ENCODE results near the gene HDDC3.

HDDC3 gene

GRCh38 chr15:90953947-90954711 lies 21.8 kb upstream of the HDDC3 start:
- no peak for DNase-seq

DNA sequence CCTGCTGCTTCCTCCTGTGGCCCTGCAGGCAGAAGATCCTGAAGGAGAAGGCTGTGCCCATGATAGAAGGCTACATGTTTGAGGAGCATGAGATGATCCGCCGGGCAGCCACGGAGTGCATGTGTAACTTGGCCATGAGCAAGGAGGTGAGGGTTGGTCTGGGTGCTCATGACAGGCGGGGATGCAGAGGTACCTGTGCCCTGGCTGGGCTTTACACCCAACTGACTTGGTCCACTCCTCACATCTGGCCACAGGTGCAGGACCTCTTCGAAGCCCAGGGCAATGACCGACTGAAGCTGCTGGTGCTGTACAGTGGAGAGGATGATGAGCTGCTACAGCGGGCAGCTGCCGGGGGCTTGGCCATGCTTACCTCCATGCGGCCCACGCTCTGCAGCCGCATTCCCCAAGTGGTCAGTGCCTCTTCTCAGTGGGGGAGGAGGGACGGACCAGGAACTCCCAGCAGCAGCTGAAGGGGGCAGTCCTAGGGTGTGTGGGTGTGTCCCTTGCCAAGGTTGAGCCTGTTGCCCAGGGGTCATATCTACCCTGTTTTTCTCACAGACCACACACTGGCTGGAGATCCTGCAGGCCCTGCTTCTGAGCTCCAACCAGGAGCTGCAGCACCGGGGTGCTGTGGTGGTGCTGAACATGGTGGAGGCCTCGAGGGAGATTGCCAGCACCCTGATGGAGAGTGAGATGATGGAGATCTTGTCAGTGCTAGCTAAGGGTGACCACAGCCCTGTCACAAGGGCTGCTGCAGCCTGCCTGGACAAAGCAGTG lies 20.7 kb upstream of the HDDC3 start:
- no peak for DNase-seq

DNA sequence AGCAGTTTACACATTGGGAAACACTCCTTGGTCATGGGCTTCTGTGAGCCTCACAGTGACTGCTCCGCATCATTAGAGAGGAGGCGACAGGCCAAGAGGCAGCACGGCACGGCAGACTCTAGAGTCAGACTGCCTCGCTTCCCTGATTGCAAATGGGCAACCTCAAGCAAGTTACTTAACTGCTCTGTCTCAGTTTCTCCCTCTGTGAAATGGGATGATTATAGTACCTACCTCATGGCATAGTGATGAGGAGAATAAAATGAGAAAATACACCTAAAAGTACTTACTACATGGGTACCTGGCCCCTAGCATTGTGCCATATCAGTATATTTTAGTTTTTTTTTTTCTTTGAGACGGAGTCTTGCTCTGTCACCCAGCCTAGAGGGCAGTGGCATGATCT lies 18.3 kb upstream of the HDDC3 start:
- DNase-seq, result no peak

DNA sequence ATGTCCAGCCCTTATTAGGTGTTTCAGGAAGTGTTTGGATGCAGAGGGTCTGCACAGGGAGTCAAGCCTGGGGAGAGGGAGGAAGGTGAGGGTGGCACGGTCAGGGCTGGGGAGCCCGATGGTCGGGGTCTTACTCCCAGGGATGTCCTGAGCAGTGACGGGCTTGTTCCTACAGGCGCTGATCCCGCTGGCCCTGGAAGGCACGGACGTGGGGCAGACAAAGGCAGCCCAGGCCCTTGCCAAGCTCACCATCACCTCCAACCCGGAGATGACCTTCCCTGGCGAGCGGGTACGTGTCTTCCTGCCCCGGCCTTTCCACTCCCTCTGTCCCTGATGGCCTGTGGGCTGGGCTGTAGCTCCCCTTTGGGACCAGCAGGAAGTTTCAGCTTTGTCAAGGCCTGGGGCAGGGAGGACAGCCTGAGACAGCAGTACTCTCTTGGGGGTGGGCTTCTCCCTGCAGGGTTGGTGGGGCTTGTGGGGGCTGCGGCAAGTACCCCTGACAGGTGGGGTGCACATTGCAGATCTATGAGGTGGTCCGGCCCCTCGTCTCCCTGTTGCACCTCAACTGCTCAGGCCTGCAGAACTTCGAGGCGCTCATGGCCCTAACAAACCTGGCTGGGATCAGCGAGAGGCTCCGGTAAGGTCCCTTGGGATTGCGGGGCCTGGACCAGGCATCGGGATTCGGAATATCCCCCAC lies 17.8 kb upstream of the HDDC3 start:
- no peak for DNase-seq

- no peak for DNase-seq
These were observed 16.2 kb upstream of the HDDC3 start for GRCh38 chr15:90948506-90948905.

GRCh38 chr15:90947577-90948357 lies 15.4 kb upstream of the HDDC3 start:
- no peak for DNase-seq

DNA sequence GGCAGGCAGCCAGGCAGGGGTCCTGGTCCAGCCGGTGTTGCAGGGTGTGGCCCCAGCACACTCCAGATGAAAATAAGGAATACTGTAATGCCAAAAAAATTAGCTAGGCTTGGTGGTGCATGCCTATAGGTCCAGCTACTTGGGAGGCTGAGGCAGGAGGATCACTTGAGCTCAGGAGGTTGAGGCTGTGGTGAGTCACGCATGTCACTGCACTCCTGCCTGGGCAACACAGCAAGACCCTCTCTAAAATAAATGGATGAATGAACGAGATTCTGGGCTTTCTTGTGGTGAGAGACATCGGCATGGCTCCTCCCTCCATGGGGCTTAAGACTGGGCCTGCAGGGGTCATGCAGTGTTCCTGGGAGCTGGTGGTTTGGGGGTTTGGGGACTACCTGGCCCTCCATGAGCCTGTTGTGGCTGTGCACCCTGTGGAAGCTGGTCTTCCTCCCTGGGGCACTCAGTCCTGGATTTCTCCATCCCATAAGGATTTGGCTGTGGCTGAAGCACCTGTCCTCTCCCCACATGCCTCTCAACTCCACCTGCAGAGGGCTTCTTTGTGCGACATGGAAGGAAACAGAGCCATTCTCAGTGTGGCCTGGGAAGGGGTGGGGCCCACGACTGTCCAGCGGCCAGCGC lies 14.7 kb upstream of the HDDC3 start:
- DNase-seq, result no peak

GRCh38 chr15:90946538-90946937 lies 14.2 kb upstream of the HDDC3 start:
- no peak for DNase-seq

DNA sequence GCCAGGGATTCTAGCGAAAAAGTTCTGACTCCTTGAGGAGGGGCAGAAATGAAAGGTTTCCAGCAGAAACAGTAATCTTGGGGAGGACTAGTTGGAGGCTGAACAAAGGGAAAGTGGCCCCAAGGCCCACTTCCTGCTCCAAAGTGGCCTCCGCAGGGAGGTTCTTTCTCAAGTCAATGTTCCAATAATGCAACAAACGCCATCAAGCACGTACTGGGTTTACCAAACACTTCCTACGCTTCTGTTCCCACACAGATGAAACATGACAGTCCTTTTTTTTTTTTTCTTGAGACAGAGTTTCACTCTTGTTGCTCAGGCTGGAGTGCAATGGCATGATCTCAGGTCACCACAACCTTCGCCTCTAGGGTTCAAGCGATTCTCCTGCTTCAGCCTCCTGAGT lies 12.7 kb upstream of the HDDC3 start:
- DNase-seq, result no peak

DNA sequence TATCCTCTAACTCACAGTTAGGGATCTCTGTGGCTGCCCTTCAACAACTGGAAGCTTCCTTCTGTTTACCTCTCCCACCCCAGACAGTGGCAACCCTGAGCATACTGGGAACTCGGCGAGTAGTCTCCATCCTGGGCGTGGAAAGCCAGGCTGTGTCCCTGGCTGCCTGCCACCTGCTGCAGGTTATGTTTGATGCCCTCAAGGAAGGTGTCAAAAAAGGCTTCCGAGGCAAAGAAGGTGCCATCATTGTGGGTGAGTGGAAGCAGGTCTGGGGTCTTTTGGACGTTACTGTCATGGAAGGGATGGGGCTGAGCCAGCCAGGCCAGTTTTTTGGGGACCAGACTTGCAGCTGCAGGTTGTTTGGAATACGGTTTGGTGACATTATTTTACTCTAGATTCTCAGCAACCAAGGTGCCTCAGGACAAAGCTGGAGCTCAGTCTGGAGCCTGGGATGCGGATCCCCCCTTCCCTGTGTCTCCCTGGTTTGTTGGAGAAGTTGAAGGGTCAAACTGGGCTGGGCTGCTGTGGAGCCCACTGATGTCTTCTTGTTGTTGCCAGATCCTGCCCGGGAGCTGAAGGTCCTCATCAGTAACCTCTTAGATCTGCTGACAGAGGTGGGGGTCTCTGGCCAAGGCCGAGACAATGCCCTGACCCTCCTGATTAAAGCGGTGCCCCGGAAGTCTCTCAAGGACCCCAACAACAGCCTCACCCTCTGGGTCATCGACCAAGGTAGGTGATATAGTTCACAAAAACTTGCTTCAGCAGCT lies 10.2 kb upstream of the HDDC3 start:
- no peak for DNase-seq

- no peak for DNase-seq
These were observed 8.7 kb upstream of the HDDC3 start for GRCh38 chr15:90941038-90941437.

DNA sequence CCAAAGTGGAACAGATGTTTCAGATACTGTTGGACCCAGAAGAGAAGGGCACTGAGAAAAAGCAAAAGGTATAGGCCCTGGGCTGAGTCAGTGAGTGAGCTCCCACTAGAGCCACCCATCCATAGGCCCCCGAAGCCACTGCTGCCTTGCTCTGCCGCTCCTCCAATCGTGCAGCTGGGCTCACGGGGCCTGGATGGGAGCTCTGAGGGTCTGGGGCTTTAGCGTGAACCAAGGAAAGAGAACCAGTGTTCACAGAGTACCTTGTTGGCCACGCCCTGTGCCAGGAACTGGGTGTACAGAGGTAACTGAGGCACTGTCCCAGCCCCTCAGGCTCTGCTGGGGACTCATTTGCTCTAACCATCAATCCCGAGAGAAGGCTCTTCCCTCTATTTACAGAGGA lies 7.4 kb upstream of the HDDC3 start:
- no peak for DNase-seq

GRCh38 chr15:90938261-90938660 lies 5.9 kb upstream of the HDDC3 start:
- DNase-seq, result no peak

- DNase-seq, result no peak
These were observed 4.5 kb upstream of the HDDC3 start for GRCh38 chr15:90936823-90937222.

DNA sequence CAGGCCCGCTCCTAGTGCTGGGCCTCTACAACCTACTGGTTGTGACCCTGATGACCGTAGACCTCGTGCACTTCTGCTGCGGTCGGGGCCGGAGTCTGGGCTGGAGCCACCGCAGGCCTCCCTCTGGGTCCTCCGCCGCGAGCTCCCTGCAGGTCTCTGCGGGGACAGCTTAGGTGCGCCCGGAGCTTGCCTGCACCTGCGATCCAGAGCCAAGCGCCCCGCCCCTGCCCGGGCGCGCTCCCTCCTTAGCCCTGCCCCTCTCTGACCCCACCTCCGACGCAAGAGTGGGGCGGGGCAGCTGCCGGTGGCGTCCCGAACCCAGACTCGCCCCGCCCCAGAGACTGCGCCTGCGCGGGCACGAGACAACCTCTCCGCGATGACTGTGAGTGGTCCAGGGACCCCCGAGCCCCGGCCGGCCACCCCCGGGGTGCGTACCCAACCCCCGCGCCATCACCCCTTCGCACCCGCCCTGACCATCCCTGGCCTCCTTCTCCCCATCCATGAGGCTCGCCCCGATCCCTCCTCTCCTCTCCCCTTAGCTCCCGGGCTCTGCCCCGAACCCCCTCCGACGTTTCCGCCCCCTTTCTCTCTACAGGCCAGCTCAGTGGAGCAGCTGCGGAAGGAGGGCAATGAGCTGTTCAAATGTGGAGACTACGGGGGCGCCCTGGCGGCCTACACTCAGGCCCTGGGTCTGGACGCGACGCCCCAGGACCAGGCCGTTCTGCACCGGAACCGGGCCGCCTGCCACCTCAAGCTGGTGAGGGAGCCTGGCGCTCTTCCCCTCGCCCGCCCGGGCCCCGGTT lies 2.8 kb upstream of the HDDC3 start, which contains the start of gene UNC45A:
Gene UNC45A (plus strand): TSS at position 337 of the 803 bp plus-strand sequence. CDS start 40 bp downstream, at position 377.
- DNase-seq, result peak; percentile 83 to 89

DNA sequence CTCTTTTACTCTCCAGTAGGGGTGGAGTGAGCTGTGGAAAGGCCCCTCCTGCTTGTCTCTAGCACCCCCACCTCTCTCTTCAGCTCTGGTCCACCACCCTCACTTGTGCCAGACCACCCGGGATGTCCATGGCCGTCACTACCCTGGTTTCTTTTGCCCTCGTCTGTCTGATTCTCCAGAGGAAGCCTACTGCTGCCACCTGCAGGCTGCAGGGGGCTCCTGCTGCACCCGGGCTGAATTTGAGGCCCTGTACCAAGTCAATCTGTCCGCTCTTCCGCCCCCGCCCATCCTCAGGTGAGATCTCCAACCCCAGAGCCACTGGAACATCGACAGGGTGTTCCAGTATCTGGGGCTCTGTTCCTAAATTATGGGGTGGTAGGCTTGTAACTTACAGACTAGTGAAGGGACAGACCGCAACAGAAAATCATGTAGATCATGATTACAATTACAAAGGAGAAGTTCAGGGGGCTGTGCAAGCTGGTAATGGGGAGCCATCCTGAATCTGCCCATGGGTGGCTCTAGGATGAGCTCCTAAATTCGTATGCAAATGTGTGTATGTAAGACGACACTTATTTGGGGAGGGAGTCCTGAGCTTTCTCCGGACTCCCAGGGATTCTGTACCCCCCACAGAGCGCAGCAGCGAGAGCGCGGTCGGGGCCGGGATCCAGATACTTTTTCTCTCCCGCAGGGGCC lies 2.1 kb upstream of the HDDC3 start:
- peak; percentile 83 to 92 for DNase-seq

GRCh38 chr15:90933301-90933700 lies 952 bp upstream of the HDDC3 start:
- no peak for DNase-seq

DNA sequence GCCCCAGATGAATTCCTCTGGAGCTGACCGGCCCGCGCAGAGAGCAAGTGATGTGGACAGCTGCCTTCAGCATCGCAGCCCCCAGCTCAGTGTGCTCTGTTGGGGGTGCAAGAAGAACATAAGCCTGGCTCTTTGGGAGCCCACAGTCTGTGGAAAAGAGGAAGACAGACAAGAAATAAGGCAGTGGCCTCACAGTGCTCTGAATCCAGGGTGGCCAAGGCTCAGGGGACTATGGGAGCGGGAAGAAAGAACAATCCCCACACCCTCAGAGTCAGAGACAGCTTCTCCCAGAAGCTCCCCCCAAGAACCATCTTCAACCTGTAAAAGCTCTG lies 277 bp upstream of the HDDC3 start:
- DNase-seq, result no peak

DNA sequence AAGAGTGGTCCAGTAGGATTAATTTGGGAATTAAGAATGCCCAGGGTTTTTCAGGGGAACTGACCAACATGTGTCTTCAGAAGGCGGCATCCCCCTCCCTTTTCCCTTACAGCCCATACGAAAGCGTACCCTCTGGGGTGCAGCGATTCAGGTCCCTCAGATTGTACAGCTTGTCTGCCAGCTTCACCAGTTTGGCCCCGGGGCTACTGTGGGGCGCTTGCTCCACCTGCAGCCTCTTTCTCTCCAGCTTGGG lies 848 bp downstream of the HDDC3 start:
- DNase-seq, result no peak

- peak; percentile 91 to 93 for DNase-seq
These were observed 1.3 kb downstream of the HDDC3 start for GRCh38 chr15:90930861-90931574.

Data from NCI-H524 (cell line).